ENCODE data around the gene KHDRBS1. TPM values are rescaled to one million over a fixed set of nuclear protein-coding genes. Genes with fewer than 3 reads are reported as not detected.
"Not testable (repeated sequence)": the region's sequence is repeated elsewhere in the genome, so short reads cannot be mapped to it uniquely, and the experiment has no call there.

The KHDRBS1 gene
- total RNA-seq, 2 donors from 2014 or later: 36.6 to 37.1 TPM

DNA sequence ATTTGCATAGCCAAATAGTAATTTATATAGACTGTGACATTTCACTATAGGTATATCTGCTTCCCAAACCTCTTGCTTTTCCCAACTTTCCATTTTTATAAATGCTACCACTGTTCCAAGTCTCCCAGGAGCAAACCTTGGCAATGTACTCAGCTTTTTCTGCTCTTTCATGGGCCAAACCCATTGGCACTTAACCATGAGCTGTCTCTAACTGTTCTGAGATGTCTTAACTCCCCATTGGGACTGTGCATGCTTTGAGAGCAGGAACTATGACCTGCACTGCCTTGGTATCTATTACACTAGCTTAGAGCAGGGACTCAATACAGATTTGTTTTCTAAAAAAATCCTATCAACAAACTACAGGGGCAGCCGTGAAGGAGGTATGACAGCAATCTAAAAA, 22.5 kb upstream of the KHDRBS1 start:
- no peak for TF ChIP-seq CTCF (IDR thresholded peaks at IDR 0.05)
- TF ChIP-seq POLR2A (IDR thresholded peaks at IDR 0.05): no peak
- H3K4me1 ChIP-seq: no peaks in the 10 kb centered on the region
- ATAC-seq: no peak

GRCh38 chr1:31995263-31995662, 18.4 kb upstream of the KHDRBS1 start:
- Histone ChIP-seq H3K27me3 (no peaks in the 10 kb centered on the region), H3K4me1 (no peaks in the 10 kb centered on the region), H3K4me3 (no peak overlapping the region), H3K9me3 (no peaks in the 10 kb centered on the region), H3K27ac (no peak overlapping the region), H3K36me3 (replicated peaks in 1 of 2; ENCODE audit: insufficient read depth in 1 of 2, low read depth in 2 of 2) (no peaks in the 10 kb centered on the region)
- no peak for DNase-seq
- ATAC-seq: no peak
- intact Hi-C loops (cut with DNase I): no loop called here
- 86 to 88% methylated on average over 3 of the region's 3 CpGs for WGBS, 2 donors
- TF ChIP-seq CTCF (IDR thresholded peaks at IDR 0.05): no peak
- no peak for TF ChIP-seq POLR2A (IDR thresholded peaks at IDR 0.05)

More for the DNA sequence above, 22.5 kb upstream of the KHDRBS1 start:
- Histone ChIP-seq H3K36me3 (replicated peaks in 1 of 2; ENCODE audit: insufficient read depth in 1 of 2, low read depth in 2 of 2) (no peaks in the 10 kb centered on the region), H3K27ac (no peak overlapping the region), H3K27me3 (no peaks in the 10 kb centered on the region), H3K4me3 (no peak overlapping the region), H3K9me3 (no peaks in the 10 kb centered on the region)
- intact Hi-C loops (cut with DNase I): no loop called here
- DNase-seq: no peak
- WGBS, 2 donors: 74 to 85% methylated on average over 1 of the region's 1 CpG

- intact Hi-C loops (cut with DNase I); H3K4me3 ChIP-seq; H3K4me1 ChIP-seq; ATAC-seq; H3K27me3 ChIP-seq; H3K36me3 ChIP-seq (replicated peaks in 1 of 2; ENCODE audit: insufficient read depth in 1 of 2, low read depth in 2 of 2); H3K27ac ChIP-seq; H3K9me3 ChIP-seq; DNase-seq: not testable (repeated sequence)
- WGBS, 2 donors: 68 to 85% methylated on average over 5 of the region's 5 CpGs
These were observed 17.5 kb upstream of the KHDRBS1 start for GRCh38 chr1:31996121-31996520.

- H3K27ac ChIP-seq: no peak overlapping the region
- no peaks in the 10 kb centered on the region for H3K27me3 ChIP-seq
- intact Hi-C loops (cut with DNase I): no loop called here
- no peaks in the 10 kb centered on the region for H3K36me3 ChIP-seq (replicated peaks in 1 of 2; ENCODE audit: insufficient read depth in 1 of 2, low read depth in 2 of 2)
- TF ChIP-seq POLR2A (IDR thresholded peaks at IDR 0.05) (no peak), CTCF (IDR thresholded peaks at IDR 0.05) (no peak)
- 87 to 93% methylated on average over 5 of the region's 5 CpGs for WGBS, 2 donors
- H3K4me1 ChIP-seq: no peaks in the 10 kb centered on the region
- ATAC-seq (no peak), DNase-seq (no peak)
- H3K4me3 ChIP-seq: no peak overlapping the region
- H3K9me3 ChIP-seq: no peaks in the 10 kb centered on the region
These were observed 11.8 kb upstream of the KHDRBS1 start for GRCh38 chr1:32001863-32002262.

GRCh38 chr1:32002285-32002684, 11.4 kb upstream of the KHDRBS1 start:
- DNase-seq; intact Hi-C loops (cut with DNase I): not testable (repeated sequence)
- 73 to 74% methylated on average over 4 of the region's 4 CpGs for WGBS, 2 donors

GRCh38 chr1:32005522-32005921, 8.1 kb upstream of the KHDRBS1 start:
- Histone ChIP-seq H3K4me3 (no peak overlapping the region), H3K9me3 (no peaks in the 10 kb centered on the region), H3K27me3 (no peaks in the 10 kb centered on the region), H3K36me3 (replicated peaks in 1 of 2; ENCODE audit: insufficient read depth in 1 of 2, low read depth in 2 of 2) (no peaks in the 10 kb centered on the region), H3K27ac (no peak overlapping the region), H3K4me1 (no peaks in the 10 kb centered on the region)
- DNase-seq: no peak
- intact Hi-C loops (cut with DNase I): no loop called here
- ATAC-seq: no peak
- WGBS, 2 donors: 62 to 67% methylated on average over 3 of the region's 3 CpGs
- TF ChIP-seq POLR2A (IDR thresholded peaks at IDR 0.05): no peak
- TF ChIP-seq CTCF (IDR thresholded peaks at IDR 0.05): no peak

More at GRCh38 chr1:32002285-32002684, 11.4 kb upstream of the KHDRBS1 start:
- H3K27me3 ChIP-seq; H3K4me1 ChIP-seq; ATAC-seq; H3K4me3 ChIP-seq; H3K36me3 ChIP-seq (replicated peaks in 1 of 2; ENCODE audit: insufficient read depth in 1 of 2, low read depth in 2 of 2); H3K9me3 ChIP-seq; H3K27ac ChIP-seq: not testable (repeated sequence)

Measured in body of pancreas (tissue), 4 donors.